GM18517 (cell line): ENCODE results near the gene GSG1L.

Source experiments
- ATAC-seq: cut with Tn5 transposase; IDR thresholded peaks from one replicate; pipeline ENCODE4 v1.9.1; 2021; ENCODE audit warnings: mild to moderate bottlenecking, moderate library complexity; ENCODE audit not compliant: unreplicated experiment

GSG1L gene

GRCh38 chr16:27800817-27801216 lies 262.7 kb downstream of the GSG1L start:
- no peak for ATAC-seq

- ATAC-seq, result no peak
Observed at GRCh38 chr16:27799896-27800295, 263.6 kb downstream of the GSG1L start.

- ATAC-seq, result no peak
Observed at GRCh38 chr16:27798241-27798640, 265.3 kb downstream of the GSG1L start.

- ATAC-seq, result no peak
Observed at GRCh38 chr16:27795992-27796614, 267.4 kb downstream of the GSG1L start.

- no peak for ATAC-seq
Observed at GRCh38 chr16:27793249-27793622, 270.3 kb downstream of the GSG1L start.

GRCh38 chr16:27792486-27793248 lies 270.8 kb downstream of the GSG1L start:
- no peak for ATAC-seq

GRCh38 chr16:27791404-27791719 lies 272.2 kb downstream of the GSG1L start:
- ATAC-seq, result no peak

GRCh38 chr16:27790546-27791403 lies 272.7 kb downstream of the GSG1L start:
- ATAC-seq, result no peak

- no peak for ATAC-seq
Observed at GRCh38 chr16:27789595-27790241, 273.8 kb downstream of the GSG1L start.

GRCh38 chr16:27789150-27789549 lies 274.4 kb downstream of the GSG1L start:
- ATAC-seq, result no peak

GRCh38 chr16:27787665-27788064 lies 275.8 kb downstream of the GSG1L start:
- no peak for ATAC-seq

- no peak for ATAC-seq
Observed at GRCh38 chr16:27786923-27787625, 276.4 kb downstream of the GSG1L start.

- ATAC-seq, result no peak
Observed at GRCh38 chr16:27786221-27786922, 277.1 kb downstream of the GSG1L start.

- no peak for ATAC-seq
Observed at GRCh38 chr16:27785307-27785678, 278.2 kb downstream of the GSG1L start.

GRCh38 chr16:27784351-27785306 lies 278.9 kb downstream of the GSG1L start:
- ATAC-seq, result no peak

GRCh38 chr16:27781981-27782880 lies 281.3 kb downstream of the GSG1L start:
- ATAC-seq, result no peak

- no peak for ATAC-seq
Observed at GRCh38 chr16:27781195-27781524, 282.4 kb downstream of the GSG1L start.
